HG02870 (cell line): ENCODE results near the gene FUBP1.
"Not testable (repeated sequence)": the region's sequence is repeated elsewhere in the genome, so short reads cannot be mapped to it uniquely, and the experiment has no call there.

Source experiments
- ATAC-seq: cut with Tn5 transposase; IDR thresholded peaks from one replicate; pipeline ENCODE4 v1.9.1; 2021; ENCODE audit warnings: mild to moderate bottlenecking, moderate library complexity; ENCODE audit not compliant: unreplicated experiment

FUBP1 gene

DNA sequence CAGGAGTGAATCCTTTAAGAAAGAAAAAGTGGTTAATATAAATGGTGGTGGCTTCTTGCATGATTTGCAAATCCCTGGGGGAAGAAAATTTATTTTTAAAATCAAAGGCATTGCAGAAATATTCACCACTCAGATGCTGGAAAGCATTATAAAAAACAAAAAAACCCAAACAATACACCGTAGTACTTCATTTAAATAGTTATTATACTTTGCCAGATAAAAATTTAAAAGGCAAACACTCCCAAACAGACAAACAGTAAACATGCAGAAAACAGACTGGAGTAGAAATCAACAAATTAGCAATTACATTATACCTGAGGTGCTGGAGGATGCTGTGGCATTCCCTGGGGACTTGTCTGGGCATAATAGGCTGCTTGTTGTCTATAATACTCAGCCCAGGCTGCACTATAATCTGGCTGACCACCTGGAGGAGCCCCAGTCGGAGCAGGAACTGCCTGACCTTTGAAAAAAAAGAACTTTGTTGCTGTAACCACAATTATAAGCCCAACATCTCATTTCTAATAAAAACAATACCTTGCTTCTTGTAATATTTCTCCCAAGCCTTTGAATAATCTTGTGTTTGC is 29.9 kb downstream of the FUBP1 start:
- ATAC-seq = no peak

DNA sequence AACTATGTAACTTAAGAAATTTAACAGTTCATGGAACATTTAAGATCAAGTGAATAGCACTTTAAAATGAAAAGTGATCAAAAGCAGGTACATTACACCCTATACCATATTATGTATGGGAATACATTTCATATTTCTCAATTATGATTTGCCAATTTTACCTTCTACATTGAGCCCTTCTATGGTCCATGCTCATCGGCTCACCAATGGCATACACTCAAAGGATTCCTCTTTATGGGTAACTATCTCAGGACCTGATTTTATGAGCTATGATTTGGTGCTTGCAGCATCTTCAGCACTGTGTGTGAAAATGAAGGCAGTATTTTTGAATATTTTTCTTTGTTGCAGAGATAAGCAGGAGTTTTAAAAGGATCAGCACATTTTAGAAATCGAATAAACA is 33.5 kb downstream of the FUBP1 start:
- ATAC-seq = no peak

DNA sequence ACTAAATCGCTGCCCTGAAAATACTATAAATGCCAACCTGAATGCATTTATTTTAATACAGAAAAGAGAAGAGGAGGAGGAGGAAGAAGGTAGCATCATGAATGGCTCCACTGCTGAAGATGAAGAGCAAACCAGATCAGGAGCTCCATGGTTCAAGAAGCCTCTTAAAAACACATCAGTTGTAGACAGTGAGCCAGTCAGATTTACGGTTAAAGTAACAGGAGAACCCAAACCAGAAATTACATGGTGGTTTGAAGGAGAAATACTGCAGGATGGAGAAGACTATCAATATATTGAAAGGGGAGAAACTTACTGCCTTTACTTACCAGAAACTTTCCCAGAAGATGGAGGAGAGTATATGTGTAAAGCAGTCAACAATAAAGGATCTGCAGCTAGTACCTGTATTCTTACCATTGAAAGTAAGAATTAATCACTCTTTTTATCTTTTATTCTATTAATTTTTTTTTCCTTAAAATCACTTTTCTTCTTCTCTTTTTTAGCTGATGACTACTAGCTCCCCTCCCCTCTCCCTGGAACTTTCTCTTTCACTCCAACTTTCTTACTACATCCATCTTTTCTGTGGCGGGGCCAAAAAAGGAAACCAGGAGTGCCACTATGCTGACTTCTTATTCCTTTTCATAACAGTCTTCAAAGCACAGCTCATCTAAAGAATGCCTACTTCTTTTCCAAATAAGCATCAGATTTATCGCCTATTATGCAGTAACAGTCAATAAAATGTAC is 36.3 kb downstream of the FUBP1 start:
- ATAC-seq = no peak

DNA sequence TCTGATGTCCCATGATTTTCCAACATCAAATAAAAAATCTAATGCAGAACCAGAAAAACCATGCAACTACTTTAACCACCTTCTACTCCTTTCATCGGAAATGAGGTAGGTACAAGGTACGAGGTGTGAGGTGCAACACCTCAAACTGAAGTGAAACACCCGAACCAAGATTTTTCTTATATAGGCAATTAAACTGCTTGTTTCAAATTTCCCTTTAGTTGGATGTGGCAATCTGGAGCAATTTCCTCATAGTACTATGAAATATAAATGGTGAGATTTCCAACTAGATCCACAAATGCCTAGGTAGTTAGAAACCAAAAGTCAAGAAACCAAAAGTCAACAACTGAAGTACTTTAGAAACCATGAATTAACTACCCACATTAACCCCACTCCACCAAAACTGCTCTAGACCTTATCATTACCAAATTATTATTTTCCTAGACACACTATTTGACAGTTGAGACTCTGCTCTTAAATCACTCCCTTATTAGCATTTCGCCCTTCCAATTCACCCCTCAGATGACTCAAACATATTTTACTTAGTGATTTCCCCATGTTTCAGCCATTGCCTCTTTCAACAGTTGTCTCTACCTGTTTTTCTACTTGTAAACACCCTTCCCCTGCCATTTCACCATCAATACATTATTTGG is 37.8 kb downstream of the FUBP1 start:
- no peak for ATAC-seq

DNA sequence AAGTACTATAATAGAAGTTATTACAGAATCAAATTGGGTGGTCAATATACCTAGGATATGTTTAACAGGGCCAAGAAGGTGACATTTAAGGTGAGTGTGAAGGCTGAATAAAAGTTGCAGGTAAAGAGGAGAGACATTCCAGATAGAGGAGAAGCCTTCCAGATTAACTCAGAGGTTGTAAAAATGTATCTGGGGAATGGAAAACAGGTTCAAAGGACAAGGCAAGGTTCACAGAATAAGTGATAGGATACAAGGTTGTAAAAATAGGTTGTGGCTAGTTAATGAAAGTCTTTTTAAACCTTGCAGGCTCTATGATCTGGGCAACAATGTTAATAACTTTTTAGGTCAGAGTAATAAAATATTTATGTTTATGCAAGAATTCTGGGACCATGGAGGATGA is 40.2 kb downstream of the FUBP1 start:
- ATAC-seq = no peak

DNA sequence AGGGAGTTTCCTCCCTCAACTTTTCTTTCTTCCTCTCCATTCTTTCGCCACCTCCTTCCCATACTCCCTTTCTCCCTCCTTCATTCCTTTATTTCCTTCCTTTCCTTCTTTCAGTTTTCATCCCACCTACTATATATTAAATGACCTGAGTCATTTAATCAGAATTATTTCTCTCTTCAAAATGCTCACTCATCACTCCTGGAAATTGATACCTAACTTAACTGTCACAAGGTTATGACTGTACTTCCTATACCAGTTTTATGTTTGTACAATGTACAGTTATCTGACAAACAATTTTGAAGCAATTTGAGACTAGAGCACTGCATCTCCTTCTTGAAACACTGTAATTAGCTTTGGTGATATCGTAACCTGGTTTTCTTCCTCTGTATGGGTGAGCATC is 49.1 kb downstream of the FUBP1 start:
- no peak for ATAC-seq

DNA sequence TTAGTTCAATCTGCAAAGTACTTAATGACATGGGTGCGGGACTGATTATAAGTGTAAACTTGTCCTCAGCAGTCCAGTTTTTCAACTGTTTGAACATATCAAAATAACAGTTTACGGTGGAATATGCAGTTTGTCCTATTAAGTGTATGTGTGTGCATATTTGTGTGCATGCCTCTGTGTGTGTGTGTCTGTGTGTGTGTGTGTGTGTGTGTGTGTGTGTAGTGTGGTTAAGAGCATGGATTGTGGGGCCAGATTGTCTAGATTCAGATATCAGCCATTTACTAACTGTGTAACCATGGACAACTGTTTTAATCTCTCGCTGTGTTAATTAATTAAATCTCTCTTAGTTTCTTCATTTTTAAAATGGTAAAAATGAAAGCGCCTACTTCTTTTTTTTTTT is 51.5 kb downstream of the FUBP1 start:
- ATAC-seq = no peak

DNA sequence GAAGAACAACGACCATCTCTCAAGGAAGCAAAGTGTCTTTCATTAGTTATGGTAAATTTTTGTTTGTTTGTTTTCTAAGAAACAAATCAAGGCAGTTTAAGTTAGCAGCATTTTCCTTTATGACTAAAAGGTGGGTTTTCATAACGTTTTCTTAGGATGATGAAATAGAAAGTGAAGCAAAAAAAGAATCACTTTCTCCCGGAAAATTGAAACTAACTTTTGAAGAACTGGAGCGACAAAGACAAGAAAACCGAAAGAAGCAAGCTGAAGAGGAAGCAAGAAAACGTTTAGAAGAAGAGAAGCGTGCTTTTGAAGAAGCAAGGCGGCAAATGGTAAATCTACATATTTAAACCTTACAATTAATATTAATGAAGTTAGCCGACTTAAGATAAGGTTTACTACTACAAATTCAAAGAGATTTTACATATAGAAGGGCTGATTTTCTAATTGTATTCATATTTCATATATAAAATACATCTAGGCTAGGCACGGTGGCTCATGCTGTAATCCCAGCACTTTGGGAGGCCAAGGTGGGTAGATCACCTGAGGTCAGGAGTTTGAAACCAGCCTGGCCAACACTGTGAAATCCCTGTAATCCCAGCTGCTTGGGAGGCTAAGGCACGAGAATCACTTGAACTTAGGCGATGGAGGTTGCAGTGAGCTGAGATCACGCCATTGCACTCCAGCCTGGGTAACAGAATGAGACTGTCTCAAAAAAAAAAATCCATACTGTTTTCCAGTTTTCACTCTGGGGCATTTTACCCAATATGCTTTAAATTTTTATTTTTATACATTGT is 52.1 kb downstream of the FUBP1 start:
- ATAC-seq = peak; percentile 57

DNA sequence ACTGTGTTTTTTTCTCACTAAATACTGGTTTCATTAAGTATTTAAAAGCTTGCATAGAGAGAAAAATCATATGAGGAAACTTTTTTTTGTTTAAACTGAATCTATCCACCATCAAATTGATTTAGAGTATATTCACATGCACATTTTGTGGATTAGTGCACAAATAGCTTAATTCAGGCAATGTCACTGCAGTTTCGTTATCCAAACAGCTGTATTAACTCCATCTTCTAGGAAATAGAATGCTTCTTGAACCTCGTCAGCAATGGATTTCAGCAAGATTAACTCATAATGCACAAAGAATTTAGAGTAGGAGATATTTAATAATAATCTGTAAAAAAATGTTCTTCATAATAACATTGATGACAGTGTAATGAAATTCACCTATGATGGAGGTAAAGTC is 52.9 kb downstream of the FUBP1 start:
- no peak for ATAC-seq

DNA sequence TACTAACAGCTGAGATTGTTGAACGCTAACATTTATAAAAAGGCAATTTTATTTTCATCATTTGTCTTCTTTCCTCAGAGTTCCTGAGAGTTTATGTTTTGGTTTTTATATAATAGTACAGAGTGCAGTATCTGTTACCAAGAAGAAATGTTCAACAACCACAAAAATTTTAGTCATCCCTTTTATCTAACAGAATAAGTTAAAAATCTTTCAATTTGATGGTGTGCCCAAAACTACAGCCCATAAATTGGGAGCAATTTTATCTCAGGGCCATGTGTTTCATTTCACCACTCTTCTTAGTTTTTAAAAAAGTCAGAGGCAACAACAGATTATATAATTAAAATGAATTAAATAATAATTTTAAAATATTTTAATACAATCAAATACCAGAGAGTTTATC is 53.4 kb downstream of the FUBP1 start:
- ATAC-seq = no peak

DNA sequence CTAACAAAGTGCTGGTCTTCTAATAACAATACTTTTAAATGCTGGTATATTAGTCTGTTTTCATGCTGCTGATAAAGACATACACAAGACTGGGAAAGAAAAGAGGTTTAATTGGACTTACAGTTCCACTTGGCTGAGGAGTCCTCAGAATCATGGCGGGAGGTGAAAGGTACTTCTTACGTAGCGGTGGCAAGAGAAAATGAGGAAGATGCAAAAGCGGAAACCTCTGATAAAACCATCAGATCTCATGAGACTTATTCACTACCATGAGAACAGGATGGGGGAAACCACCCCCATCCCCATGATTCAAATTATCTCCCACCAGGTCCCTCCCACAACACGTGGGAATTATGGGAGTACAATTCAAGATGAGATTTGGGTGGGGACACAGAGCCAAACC is 60.0 kb downstream of the FUBP1 start:
- ATAC-seq = not testable (repeated sequence)

DNA sequence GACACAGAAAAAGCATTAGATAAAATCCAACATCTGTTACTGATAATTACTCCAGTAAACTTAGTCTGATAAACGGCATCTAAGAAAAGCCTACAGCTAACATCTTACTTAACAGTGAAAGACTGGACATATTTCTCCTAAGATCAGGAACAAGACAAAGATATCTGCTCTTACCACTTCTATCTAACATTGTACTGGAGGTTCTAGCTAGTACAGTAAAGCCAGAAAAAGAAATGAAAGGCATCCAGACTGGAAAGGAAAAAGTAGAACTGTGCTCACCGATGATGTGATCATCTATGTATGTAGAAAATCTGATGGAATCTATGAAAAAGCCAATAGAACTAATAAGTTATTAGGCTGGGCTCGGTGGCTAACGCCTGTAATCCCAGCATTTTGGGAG is 68.8 kb downstream of the FUBP1 start:
- no peak for ATAC-seq

DNA sequence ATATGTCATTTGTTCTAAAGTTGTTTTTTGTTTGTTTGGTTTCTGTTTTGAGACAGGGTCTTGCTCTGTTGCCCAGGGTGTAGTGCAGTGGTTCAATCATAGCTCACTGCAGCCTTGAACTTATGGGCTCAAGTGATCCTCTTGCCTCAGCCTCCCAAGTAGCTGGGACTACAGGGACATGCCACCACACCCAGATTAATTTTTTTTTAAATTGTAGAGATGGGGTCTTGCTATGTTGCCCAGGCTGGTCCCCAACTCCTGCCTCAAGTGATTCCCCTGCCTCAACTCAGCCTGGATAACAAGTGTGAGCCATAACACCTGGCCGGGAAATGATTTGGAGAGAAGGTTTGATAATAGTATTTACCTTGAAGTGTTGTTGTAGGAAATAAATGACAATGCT is 72.2 kb downstream of the FUBP1 start:
- no peak for ATAC-seq

DNA sequence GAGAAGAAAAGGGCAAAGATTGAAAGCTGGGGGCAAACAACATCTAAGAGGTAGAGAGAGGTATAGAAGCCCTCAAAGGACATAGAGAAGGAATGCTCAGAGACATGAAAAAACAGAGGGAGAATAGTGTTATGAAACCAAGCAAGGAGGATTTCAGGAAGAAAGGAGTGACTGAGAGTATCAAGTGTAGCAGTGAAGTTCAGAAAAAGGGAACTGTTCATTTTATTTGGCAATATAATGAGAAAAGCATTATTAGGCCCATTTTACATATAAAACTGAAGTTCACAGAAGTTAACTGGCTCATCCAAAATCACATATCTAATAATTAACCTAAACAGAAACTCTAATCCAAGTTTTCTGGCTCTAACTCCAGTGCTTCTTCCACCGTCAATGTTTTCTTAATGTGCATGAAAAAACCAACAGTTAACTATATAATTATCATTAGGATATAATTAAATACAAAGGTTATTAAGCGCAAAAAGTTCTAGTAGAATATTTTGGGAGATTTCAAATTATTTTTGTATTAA is 72.8 kb downstream of the FUBP1 start:
- ATAC-seq = no peak

DNA sequence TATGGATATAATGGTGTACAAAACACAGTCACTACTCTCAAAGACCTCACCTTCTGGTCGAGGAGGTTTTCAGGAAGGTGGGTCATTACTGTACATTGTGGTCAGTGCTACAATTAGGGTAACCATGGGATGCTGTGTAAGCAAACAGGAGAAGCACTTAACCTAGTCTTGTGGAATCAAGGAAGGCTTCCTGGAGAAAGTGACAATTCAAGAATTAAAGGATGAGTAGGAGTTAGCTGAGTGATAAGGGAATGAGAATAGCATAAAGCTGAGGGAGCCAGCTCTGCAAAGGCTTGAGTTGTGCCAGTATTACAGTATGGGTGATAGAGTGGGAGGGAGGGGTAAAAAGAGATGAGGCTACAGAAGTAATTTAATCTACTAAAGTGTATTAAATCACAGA is 73.3 kb downstream of the FUBP1 start:
- ATAC-seq = no peak

DNA sequence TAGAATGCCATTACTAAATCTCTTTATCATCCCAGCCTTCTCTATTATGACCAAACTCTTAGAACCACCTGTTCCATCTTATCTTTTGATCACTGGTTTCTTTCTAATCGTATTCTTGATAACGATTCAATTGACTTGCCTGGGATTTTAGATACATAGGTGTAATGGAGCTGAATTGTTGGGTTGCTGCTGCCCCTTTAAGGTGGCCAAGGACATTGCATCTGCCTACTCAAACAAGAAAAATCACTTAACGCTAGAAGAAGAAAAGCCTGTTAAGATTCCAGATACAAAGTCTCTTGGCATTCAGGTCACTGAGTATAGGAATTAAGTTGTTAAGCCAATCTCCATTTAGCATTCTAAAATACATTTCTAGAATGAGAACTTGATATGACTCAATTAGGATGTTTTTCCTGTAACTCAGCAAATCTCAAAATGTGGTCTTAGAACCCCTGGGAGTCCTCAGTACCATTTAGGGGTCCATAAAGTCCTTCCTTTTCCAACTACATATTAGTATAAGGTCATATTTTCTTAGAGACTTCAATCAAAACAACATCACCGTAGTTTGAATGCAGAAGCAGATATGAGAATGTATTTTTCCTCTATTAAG is 78.1 kb downstream of the FUBP1 start:
- no peak for ATAC-seq

DNA sequence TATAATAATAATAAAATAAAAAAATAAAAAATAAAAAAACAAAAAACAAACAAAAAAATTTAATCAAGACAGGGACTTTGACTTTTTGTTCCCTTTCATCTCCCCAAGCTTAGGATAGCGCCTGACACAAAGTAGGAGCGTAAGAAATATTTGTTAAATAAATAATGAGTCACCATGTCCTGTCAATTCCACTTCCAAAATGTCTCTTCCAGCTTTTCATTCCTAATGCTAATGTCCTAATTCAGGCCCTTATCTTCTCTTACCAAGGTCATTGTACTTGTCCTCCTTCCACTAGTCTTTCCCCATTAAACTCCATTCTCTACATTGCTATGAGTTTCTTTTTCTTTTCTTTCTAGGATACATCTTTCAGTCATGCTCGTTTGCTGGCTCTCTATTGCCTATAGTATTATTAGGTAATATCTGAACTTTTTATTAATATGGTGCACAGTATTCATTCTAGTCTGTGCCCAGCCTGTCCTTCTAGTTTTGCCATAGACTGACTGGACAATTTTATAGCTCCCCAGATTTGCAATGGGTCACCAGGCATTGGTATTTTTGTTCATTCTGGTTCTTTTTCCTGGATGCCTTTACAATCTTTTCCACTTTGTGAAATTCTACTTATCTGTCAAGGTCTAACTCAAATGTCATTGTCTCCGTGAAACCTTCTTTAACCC is 79.1 kb downstream of the FUBP1 start:
- no peak for ATAC-seq
